GM04503 (cell line): ENCODE data around the gene ZMYND10.

Experiments used
- DNase-seq: peaks from one replicate; pipeline ENCODE4 v3.0.0-alpha.2; 2012; ENCODE audit warnings: low read depth

ZMYND10 gene

DNA sequence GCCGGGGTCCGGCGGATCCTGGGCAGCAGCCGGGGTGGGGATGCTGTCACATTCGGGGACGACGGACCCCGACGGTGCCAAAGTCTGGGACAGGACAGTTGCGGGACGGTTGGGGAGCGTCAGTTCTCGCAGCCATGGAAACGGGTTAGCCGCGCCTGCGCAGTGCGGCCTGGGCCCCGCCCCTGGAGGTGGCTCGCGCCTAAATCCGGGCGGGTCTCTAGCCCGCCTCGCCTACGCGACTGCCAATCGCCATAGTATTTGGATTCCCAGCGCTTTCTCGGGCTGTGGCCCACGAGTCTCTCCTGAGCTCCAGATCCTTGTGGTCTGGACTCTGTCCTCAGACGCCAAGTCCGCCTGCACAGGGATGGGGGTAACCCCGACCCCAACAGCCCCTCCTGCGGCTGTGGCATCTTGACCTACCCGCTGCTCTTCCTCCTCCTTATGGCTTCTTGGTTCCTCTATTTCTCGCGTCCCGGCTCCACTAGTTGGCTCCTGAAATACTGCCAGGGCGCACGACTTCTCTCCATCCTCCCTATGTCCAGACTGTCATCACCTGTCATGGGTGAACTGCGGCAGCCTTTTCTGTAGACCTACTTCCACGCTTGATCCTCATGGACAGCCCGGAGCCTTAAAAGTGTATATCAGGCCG is at the start of gene ZMYND10:
Gene ZMYND10 (minus strand): TSS at position 147 of the 649 bp plus-strand sequence. CDS start 153 bp downstream, outside the sequence.
- no peak for DNase-seq

- no peak for DNase-seq
Measured at GRCh38 chr3:50393061-50393460, 47.5 kb upstream of the ZMYND10 start.

DNA sequence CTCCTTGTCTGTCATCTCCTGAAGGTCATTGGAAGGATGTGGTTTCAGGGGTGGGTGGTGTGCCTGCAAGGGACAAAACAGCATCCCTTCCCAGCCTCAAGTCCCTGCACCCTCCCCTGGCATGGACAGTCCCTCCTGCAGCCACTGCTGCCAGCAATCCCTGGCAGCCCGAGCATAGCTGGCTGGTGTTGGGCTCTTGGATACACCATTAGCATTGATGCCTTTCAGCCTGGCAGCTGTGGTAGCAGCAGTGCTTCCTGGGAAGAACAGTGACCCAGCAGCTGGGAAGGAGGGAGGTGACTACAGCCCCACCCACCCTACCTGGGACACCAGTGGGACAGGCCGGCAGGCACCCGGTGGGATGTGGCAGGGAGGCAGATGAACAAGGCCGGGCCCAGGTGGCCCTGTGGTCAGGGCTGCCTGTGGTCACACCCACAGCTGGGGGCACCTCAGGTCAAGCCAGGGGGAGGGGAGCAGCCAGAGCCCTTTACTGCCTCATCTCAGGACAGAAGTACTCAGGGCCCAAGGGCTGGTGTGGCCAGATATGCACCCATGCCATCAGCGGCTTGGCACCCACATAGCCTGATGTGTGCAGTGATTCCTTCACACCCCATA is 46.7 kb upstream of the ZMYND10 start:
- DNase-seq, result no peak

- no peak for DNase-seq
Measured at GRCh38 chr3:50390508-50391224, 45.1 kb upstream of the ZMYND10 start.

- DNase-seq, result no peak
Measured at GRCh38 chr3:50389414-50389767, 43.9 kb upstream of the ZMYND10 start.

GRCh38 chr3:50388720-50389413 is 43.3 kb upstream of the ZMYND10 start:
- DNase-seq, result no peak

DNA sequence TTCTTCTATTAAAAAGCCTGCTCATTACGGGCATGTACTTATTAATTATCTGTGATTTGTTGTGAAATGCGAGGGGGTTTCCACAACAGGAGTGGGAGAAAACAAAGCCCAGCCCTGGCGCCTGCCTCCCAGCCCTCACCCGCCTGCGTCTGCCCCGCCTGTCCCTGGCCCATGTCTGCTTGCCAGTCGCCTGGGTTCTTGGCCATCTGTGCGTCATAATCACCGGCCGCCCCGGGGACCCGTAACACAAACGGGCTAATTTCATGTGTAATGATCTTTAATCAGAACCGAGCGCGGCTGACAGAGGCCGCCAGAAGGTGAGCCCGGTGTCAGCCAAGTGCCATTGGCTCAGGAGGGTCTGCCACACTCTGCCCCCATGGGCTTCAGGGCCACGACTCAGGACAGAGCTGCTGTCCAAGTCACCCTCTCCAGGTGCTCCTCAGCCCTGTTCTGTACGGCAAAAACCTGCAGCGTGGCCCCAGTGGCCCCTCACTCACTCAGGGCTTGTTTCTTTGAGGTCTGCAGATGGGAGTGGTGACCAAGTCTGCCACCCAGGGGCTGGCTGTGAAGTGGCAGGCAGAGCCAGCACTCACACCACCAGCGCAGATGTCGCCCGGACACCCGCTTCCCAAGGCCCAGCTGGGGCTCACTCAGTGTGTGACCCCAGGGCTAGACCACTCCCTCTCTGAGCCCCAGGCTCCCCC is 42.6 kb upstream of the ZMYND10 start:
- DNase-seq, result no peak

DNA sequence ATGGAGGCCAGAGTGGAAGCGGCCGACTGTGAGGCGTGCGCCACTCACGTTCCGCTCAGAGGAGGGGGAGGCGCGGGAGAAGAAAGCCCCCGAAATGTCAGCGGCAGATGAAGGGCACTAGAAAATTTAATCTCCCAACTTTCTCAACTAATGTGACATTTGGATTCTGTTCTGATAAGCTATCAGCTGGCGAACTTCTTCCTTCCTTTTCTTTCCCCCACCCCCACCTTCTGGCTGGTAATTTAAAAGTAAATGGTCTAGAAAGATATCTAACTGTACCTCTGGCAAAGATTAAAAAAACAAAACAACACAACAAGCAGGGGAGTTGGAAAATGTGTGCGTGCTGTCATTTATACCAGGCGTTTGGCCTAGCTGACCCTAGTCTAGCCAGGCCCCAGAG is 40.2 kb upstream of the ZMYND10 start:
- no peak for DNase-seq

- DNase-seq, result no peak
Measured at GRCh38 chr3:50383750-50384149, 38.2 kb upstream of the ZMYND10 start.

GRCh38 chr3:50382722-50383121 is 37.2 kb upstream of the ZMYND10 start:
- DNase-seq, result no peak

DNA sequence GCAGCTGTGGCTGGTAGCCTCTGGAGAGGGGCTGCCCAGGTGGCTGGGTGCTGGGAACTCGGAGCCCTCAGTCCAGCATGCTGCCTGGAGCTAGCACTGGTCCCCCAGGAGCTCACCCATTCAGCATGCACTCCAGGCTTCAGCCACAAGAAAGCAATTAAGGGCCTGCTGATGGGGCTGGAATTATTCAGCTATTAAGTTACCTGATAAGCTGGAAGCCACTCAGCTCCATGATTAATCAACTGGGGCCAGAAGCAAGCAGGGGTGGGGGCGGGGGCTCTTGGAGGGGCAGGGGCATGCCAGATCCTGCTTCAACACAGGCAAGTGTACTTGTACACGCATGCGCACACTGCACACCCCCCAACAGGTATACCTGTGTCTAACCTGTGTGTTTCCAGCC is 35.9 kb upstream of the ZMYND10 start:
- no peak for DNase-seq

- DNase-seq, result no peak
Measured at GRCh38 chr3:50380405-50381085, 35.0 kb upstream of the ZMYND10 start.

GRCh38 chr3:50378757-50379156 is 33.2 kb upstream of the ZMYND10 start:
- DNase-seq, result no peak

DNA sequence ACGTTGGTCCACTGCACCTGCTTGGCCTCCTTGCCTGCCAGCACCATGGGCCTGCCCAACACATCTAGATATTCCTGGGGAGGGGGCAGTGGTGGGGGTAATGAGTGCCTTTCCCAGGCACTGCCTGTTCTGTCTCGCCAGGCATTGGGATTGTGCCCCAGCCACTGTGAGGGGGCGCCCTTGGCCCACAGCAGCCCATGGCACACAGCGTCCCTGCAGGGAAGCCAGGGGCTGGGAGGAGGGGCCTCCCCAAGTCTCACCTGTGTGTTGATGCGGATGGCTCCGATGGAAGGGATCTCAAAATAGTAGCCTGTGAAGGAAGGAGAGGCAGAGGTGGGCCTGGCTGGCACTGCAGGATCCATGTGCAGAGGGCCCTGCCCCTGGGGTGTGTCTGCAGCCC is 32.5 kb upstream of the ZMYND10 start:
- DNase-seq, result no peak

DNA sequence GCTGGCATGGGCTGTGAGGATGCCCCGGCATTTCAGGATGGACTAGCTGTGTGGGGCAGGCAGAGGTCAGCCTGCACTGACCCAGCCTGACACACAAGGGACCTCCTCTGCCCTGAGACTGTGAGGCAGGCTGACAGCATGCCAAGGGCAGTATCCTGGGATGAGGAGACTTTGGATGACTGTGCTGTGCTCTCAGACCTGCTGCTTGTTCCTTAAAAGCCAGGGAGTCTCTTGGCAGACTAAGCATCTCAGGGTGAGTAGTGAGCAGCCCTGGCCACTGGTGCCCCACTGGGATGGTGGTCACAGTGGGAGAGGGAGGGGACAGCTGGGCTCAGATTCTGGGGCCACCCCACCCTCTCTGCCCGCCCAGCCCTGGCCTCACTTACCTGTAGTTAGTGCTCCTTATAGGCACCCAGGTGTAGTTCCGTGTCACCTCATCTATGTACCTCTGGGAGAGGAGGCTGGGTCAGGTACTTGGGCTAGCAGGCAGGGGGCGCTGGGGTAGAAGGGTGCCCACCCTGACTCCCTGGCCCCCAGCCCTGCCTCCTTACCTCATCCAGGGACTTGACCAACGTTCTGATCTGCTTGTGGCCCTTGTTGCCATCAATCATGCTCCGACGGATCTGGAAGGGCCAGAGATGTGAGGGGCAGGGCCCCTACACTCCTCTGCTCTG is 29.9 kb upstream of the ZMYND10 start:
- DNase-seq, result no peak

DNA sequence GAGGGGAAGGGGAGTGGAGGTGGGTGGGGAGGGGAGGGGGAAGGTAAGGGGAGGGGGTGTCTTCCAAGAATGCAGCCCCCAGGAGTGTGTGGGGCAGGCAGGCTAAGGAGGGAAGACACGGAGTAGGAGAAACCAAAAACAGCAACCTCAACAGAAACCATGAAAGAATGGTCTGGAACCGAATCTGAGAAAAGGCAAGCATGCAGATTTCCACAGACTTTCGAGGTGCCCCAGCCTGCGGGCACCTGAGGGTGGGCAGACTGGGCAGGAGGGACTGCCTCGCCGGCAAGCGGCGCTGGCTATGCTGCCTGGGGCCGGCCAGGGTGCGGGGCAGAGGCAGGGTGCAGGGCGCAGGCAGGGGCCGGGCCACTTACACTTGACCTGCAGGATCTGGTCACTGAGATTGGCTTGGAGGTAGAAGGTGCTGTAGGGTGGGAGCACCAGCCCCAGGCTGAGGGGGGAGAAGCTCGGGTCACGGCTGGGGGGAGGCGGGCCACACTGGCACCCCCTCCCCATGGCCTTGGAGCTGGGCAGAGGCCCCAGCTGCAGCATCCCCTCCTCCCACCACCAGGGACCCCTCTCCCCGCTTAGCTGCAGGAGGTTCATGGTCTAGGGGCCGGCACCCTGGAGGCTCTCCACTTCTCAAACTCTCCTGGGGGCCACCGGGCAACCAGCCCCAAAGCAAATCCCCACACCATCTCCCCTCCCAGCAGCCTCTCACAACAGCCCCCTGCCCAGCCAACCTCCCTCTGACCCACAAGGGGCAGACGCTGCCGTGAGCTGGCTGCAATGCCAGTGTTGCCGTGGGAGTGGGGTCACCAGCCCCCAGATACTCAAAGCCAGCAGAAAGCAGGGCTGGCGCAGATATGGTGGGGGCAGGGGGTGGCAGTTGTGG is 29.1 kb upstream of the ZMYND10 start:
- no peak for DNase-seq

DNA sequence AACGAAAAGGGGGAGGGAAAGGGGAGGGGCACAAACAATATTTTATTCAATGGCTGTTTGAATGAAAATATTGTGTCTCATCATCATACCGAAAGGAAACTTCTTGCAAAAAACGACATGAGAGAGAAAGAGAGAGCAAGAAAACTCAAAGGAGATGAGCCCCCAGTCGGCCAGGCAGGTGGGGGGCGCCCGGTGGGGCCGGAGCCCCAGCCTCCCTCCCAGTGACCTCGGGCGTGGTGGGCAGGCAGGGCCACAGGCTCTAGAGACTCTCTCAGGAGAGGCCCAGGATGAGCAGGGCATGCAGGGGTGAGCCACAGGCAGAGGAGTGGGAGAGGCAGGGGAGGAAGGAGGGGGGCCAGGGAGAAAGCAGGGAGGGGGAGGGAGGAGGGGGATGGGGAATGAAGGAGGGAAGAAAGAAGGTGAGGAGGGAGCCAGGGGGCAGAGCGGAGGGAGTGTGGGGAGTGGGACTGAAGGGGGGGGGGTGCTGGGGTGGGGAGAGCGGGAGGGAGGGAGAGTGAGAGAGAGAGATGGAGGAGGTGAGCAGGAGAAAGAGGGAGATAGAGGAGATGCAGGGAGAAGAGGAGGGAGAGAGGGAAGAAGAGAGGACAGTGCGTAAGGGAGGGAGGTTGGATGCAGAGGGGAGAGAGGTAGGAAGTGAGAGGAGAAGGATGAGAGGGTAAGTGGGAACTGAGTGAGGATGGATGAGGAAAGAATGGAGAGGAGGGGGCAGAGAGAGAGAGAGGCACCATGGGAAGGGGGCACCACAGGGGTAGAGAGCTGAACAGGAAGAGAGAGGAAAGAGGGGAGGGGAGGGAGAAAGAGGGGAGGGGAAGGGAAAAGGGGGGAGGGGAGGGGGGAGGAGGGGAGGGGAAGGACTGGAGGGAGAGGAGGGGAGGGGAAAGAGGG is 27.9 kb upstream of the ZMYND10 start:
- no peak for DNase-seq

DNA sequence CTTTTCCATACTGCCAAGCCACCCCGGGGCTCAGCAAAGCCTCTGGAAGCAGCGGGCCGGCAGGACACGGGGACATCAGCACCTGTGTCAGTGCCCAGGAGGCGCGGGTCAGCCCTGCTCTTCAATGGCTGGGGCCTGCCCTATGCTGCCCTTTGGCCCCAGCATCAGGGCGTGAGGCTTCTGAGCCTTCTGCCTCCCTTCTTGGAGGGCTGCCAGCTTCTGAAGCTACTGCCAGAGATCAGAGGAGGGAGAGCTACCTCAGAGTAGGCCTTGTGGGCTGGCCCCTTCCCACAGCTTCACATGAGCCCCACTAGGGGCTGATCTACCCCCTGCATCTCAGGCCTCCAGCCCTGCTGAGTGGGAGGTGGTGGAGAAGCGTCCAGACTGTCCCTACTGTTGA is 26.8 kb upstream of the ZMYND10 start:
- DNase-seq, result no peak

- no peak for DNase-seq
Measured at GRCh38 chr3:50371133-50371685, 25.7 kb upstream of the ZMYND10 start.
